Activated CD8-positive, alpha-beta memory T cell treated with anti-CD3 and anti-CD28 coated beads for 1 hour (primary cell): ENCODE data around the gene UROC1.

Experiments
- DNase-seq, 2 donors: peaks; one replicate each; pipeline ENCODE4 v3.0.0-alpha.2; 2020; ENCODE audit warnings: low read depth in 1 of 2; ENCODE audit errors: extremely low read depth in 1 of 2

UROC1 gene

GRCh38 chr3:126446301-126446700 is 71.3 kb downstream of the UROC1 start:
- DNase-seq, result no peak

GRCh38 chr3:126445506-126445905 is 72.1 kb downstream of the UROC1 start:
- no peak for DNase-seq

GRCh38 chr3:126442856-126443242 is 74.7 kb downstream of the UROC1 start:
- DNase-seq, result no peak

- no peak for DNase-seq
Observed at GRCh38 chr3:126442094-126442855, 75.3 kb downstream of the UROC1 start.

- DNase-seq, result no peak
Observed at GRCh38 chr3:126441256-126441880, 76.2 kb downstream of the UROC1 start.

- DNase-seq, result no peak
Observed at GRCh38 chr3:126440709-126440995, 76.9 kb downstream of the UROC1 start.

GRCh38 chr3:126439968-126440708 is 77.4 kb downstream of the UROC1 start:
- no peak for DNase-seq

- no peak for DNase-seq
Observed at GRCh38 chr3:126439346-126439967, 78.1 kb downstream of the UROC1 start.

- no peak for DNase-seq
Observed at GRCh38 chr3:126438746-126439145, 78.8 kb downstream of the UROC1 start.

- DNase-seq, result no peak
Observed at GRCh38 chr3:126438186-126438585, 79.4 kb downstream of the UROC1 start.

GRCh38 chr3:126436826-126437717 is 80.5 kb downstream of the UROC1 start:
- DNase-seq, result no peak

- no peak for DNase-seq
Observed at GRCh38 chr3:126435456-126436315, 81.9 kb downstream of the UROC1 start.

- no peak for DNase-seq
Observed at GRCh38 chr3:126434931-126435411, 82.6 kb downstream of the UROC1 start.

- DNase-seq, result no peak
Observed at GRCh38 chr3:126434264-126434590, 83.3 kb downstream of the UROC1 start.

- no peak for DNase-seq
Observed at GRCh38 chr3:126433496-126434263, 83.9 kb downstream of the UROC1 start.

GRCh38 chr3:126433105-126433430 is 84.5 kb downstream of the UROC1 start:
- no peak for DNase-seq

- DNase-seq, result no peak
Observed at GRCh38 chr3:126432361-126433104, 85.0 kb downstream of the UROC1 start.
